Right lobe of liver (tissue), 6 donors: ENCODE results near the gene BAHCC1. TPM values are rescaled to one million over a fixed set of nuclear protein-coding genes. Genes with fewer than 3 reads are reported as not detected.
A peak's percentile ranks its signal among the peaks of the same experiment; 100 is the strongest.

Source experiments
- ATAC-seq, 4 donors: fragments of 200-7000 bp; cut with Tn5 transposase; one replicate each; pipeline ENCODE4 v1.9.1; 2020; ENCODE audit warnings: mild to moderate bottlenecking in 4 of 4, moderate library complexity in 4 of 4
- DNase-seq, 3 donors: peaks; one replicate each; pipeline ENCODE4 v3.0.0-alpha.2; 2020
- H3K27ac ChIP-seq, 3 donors: fragments of 200-600 bp; one replicate each; pipeline ENCODE4 v1.8.0; 2022
- H3K27me3 ChIP-seq, 2 donors: fragments of 200-600 bp; one replicate each; pipeline ENCODE4 v1.8.0; 2022
- H3K36me3 ChIP-seq, 4 donors: fragments of 200-600 bp; sonication (generic) in 1 of 4; one replicate each; pipeline versions ENCODE4 v1.5.1 to v1.8.0; 2017 to 2022; ENCODE audit warnings: control low read depth in 1 of 4
- H3K4me1 ChIP-seq, 4 donors: fragments of 200-600 bp; sonication (generic) in 1 of 4; one replicate each; pipeline versions ENCODE4 v1.5.1 to v1.8.0; 2017 to 2022; ENCODE audit warnings: control low read depth in 1 of 4
- H3K4me3 ChIP-seq, 3 donors: fragments of 200-600 bp; one replicate each; pipeline ENCODE4 v1.8.0; 2022
- H3K9me3 ChIP-seq, 4 donors: fragments of 200-600 bp; sonication (generic) in 1 of 4; one replicate each; pipeline versions ENCODE4 v1.5.1 to v1.8.0; 2017 to 2022; ENCODE audit warnings: control low read depth in 1 of 4
- POLR2A ChIP-seq: fragments of 450-650 bp; IDR thresholded peaks from one replicate; pipeline ENCODE4 v1.6.1; 2017; ENCODE audit warnings: antibody characterized with exemption, mild to moderate bottlenecking
- WGBS: methylation state at CpG from one replicate; pipeline ENCODE4 v1.1.6; 2018; ENCODE audit warnings: low coverage, low lambda C conversion rate; ENCODE audit not compliant: insufficient coverage; ENCODE audit errors: missing lambda C conversion rate; 5-methylcytosine and 5-hydroxymethylcytosine counted together
- intact Hi-C, 2 donors: fragments of 100-400 bp; cut with DNase I; formaldehyde crosslinking; loops; one replicate each; pipeline versions ENCODE4 v1.11.2 to v1.14.1; 2022
- total RNA-seq, 6 experiments: library from RNA; depleted of rRNA in 2 of 6; stranded (reverse); fragments of >200 nt in 2 of 6; fragmentation: NEBNext Ultra II Directional in 3 of 6; extraction: Animal tissue kit (Norgen Biotek cat#: 25700) in 3 of 6; gene quantifications; one replicate each; pipeline versions ENCODE4 v1.1.0 to v1.2.4, GENCODE V29; 2016 to 2023
- TF ChIP-seq, protein P1 (sequence below), 4 donors: fragments of 200-600 bp in 3 of 4; fragments of 450-650 bp in 1 of 4; IDR thresholded peaks; one replicate each; pipeline versions ENCODE4 v1.5.1 to v1.8.0; 2016 to 2022; ENCODE audit warnings: antibody characterized with exemption in 4 of 4, mild to moderate bottlenecking in 2 of 4
- donor health status: DM: no; HTN: yes; CAD: no.
- donor health status: DM: no; HTN: no; CAD: no.
- donor health status: DM: no; HTN: no; CAD: no.
- donor health status: DM: no; HTN: yes; CAD: no.
- donor health status: DM: no; HTN: yes; CAD: no.

BAHCC1 gene
- total RNA-seq, 6 experiments from 2014 or later = 2.5 to 6.4 (median 4.9) TPM

DNA sequence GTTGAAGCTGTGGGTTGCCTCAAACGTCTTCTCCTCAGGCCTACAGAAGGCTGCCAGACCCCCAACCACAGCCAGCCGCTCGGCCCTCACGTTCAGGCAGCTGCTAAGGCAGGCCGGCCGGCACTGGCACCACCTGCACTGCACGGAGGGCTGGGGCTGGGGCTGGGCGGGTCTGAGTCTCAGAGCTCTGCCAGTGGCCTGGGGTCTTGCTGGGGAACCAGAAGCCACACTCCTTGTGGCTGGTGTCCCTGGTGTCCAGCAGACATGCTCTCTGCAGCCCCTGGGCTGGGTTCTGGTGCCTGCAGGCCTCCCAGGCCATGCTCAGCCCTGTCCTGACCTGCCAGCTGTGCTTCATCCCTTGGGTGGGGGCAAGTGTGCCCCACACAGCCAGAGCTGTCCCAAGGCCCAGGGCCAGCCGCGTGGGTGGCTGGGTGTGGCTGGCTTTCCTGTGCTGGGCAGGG lies 42.0 kb downstream of the BAHCC1 start:
- no peaks in the 10 kb centered on the region for H3K9me3 ChIP-seq
- TF ChIP-seq, protein P1, sequence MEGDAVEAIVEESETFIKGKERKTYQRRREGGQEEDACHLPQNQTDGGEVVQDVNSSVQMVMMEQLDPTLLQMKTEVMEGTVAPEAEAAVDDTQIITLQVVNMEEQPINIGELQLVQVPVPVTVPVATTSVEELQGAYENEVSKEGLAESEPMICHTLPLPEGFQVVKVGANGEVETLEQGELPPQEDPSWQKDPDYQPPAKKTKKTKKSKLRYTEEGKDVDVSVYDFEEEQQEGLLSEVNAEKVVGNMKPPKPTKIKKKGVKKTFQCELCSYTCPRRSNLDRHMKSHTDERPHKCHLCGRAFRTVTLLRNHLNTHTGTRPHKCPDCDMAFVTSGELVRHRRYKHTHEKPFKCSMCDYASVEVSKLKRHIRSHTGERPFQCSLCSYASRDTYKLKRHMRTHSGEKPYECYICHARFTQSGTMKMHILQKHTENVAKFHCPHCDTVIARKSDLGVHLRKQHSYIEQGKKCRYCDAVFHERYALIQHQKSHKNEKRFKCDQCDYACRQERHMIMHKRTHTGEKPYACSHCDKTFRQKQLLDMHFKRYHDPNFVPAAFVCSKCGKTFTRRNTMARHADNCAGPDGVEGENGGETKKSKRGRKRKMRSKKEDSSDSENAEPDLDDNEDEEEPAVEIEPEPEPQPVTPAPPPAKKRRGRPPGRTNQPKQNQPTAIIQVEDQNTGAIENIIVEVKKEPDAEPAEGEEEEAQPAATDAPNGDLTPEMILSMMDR (IDR thresholded peaks at IDR 0.05) = no peak
- no peak for TF ChIP-seq POLR2A
- intact Hi-C loops = no loop called here
- no peak for DNase-seq
- H3K27me3 ChIP-seq = no peaks in the 10 kb centered on the region
- H3K27ac ChIP-seq = no peak overlapping the region
- peaks cover 0 to 1% (median 0%) of the 10 kb centered on the region in 4 donors for H3K4me1 ChIP-seq
- H3K36me3 ChIP-seq = no peaks in the 10 kb centered on the region
- H3K4me3 ChIP-seq = no peak overlapping the region
- no peak for ATAC-seq
- WGBS = no CpG with 5 or more reads among the region's 10 CpGs

DNA sequence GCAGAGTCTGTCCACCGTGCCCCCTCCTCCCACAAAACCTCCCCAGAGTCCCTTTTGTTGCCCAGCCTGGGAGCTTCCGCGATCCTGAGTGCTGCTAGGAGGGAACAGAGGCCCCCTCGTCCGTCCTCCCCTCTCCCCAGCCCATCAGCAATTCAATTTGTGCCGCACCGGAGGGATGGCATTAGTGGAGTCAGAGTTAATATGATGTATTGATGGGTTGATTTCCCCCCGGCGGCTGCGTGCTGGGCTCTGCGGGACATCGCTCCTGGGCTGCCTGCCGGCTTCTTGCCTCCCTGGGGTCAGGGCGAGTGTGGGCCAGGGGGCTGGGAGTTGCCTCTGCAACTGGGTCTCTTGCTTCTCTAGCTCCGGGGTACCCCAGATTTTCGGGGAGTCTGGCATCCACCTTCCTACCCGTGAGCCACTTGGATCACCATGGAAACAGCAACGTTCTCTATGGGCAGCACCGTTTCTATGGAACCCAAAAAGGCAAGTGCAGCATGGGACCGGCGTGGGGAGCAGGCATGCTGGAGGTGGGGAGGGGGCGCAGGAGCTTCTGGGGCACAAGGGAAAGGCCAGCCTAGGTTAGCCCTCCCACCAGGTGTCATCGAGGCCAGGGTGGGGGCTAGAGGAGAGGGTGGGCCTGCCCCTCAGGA lies 42.9 kb downstream of the BAHCC1 start:
- Histone ChIP-seq H3K27me3 (no peaks in the 10 kb centered on the region), H3K9me3 (no peaks in the 10 kb centered on the region), H3K27ac (no peak overlapping the region), H3K4me1 (no peaks in the 10 kb centered on the region), H3K36me3 (no peaks in the 10 kb centered on the region), H3K4me3 (no peak overlapping the region)
- intact Hi-C loops = no loop called here
- ATAC-seq = no peak
- TF ChIP-seq POLR2A = no peak
- WGBS = 74% methylated on average over 11 of the region's 23 CpGs
- DNase-seq = no peak

DNA sequence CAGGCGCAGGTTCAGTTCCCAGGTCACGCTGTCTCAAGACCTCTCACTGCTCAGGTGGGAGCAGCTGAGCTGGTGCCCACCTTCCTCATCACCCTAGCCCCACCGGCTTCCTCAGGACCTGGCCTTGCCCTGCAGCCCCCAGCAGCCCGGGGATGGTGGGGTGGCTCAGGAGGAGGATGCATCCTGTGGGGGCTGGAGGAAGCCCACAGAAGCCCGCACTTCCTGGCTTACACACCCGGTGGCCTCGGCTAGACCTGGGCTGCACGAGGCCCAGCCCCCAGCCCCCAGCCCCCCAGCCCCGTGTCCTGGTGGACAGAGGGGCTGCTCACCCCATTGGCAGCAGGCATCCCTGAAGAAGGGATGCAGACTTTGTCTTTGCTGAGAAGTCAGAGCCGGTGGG lies 43.4 kb downstream of the BAHCC1 start:
- ATAC-seq (no peak), DNase-seq (no peak)
- Histone ChIP-seq H3K36me3 (no peaks in the 10 kb centered on the region), H3K27ac (no peak overlapping the region), H3K27me3 (no peaks in the 10 kb centered on the region), H3K4me3 (no peak overlapping the region), H3K4me1 (no peaks in the 10 kb centered on the region), H3K9me3 (no peaks in the 10 kb centered on the region)
- TF ChIP-seq, protein P1 (IDR thresholded peaks at IDR 0.05) = no peak
- no peak for TF ChIP-seq POLR2A
- no CpG with 5 or more reads among the region's 10 CpGs for WGBS
- intact Hi-C loops = no loop called here

DNA sequence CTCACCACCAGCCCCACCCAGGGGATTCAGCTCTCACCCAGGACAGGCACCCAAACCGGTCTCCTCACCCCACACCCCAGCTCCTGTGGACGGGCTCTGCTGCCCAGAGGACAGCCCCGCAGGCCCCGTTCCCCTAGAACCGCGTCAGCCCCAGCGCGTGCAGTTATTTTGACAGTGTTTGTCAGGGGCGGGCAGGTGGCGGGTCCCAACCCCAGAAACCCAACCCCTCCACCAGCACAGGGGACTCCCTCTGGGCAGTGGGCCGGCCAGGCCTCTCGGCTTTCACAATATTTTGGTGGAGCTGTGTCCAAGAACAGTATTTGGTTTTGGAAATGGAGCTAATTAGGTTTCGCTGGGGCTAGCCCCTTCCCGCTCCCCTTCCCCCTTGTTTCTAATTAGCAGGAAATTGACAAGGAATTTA lies 44.8 kb downstream of the BAHCC1 start:
- intact Hi-C loops = no loop called here
- 83% methylated on average over 4 of the region's 14 CpGs for WGBS
- Histone ChIP-seq H3K4me1 (no peaks in the 10 kb centered on the region), H3K9me3 (no peaks in the 10 kb centered on the region), H3K4me3 (no peak overlapping the region), H3K27me3 (no peaks in the 10 kb centered on the region), H3K36me3 (no peaks in the 10 kb centered on the region), H3K27ac (no peak overlapping the region)
- no peak for ATAC-seq
- DNase-seq = no peak
- TF ChIP-seq, protein P1 (IDR thresholded peaks at IDR 0.05) = no peak
- TF ChIP-seq POLR2A = no peak

DNA sequence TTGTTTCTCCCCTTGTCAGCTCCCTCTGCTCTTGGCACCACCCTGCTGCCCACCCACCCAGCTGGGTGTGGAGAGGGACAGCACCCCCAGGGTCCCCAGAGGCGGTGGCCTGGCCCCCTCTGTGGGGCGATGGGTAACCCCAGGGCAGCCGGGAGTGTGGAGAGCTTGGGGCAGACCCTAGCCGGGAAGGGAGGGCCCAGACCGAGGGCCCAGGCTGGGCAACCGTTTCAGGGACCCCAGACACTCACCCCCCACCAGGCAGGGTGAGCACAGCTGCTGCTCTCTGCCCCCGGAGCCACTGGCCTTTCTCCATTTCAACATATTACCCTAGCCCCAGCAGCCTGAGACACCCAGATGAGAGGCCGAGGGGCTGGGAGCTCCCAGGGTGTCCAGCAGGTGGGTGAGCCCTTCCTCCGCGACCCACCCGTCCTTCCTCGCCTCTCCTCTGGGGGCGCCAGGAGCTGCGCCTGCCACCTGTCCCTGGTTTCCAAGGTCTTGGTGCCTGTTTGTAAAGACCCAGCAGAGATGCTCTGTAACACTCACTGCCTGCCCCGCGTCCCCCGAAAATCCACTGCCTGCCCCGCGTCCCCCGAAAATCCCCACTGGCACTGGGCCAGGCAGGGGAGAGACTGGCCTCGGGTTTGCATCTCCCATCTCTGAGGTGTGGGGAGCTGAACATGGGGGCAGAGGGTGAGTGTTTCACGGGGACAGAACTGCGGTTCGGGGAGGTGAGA lies 45.4 kb downstream of the BAHCC1 start:
- no peak for ATAC-seq
- intact Hi-C loops = no loop called here
- no peak overlapping the region for H3K4me3 ChIP-seq
- H3K36me3 ChIP-seq = no peaks in the 10 kb centered on the region
- no peak for DNase-seq
- H3K27me3 ChIP-seq = no peaks in the 10 kb centered on the region
- no peak overlapping the region for H3K27ac ChIP-seq
- H3K4me1 ChIP-seq = no peaks in the 10 kb centered on the region
- 79% methylated on average over 7 of the region's 24 CpGs for WGBS
- H3K9me3 ChIP-seq = no peaks in the 10 kb centered on the region
- no peak for TF ChIP-seq POLR2A
- TF ChIP-seq, protein P1 (IDR thresholded peaks at IDR 0.05) = peak in 1 of 4 donors; percentile 12
